GM23338 (cell line): ENCODE results near the gene HSP90B1. TPM values are rescaled to one million over a fixed set of nuclear protein-coding genes. Genes with fewer than 3 reads are reported as not detected.

Experiments used
- ATAC-seq: fragments of 200-7000 bp; cut with Tn5 transposase; 3 replicates; pipeline ENCODE4 v1.9.1; 2020
- DNase-seq: peaks from one replicate; pipeline ENCODE4 v3.0.0-alpha.2; 2015; ENCODE audit warnings: low spot score
- H2AFZ ChIP-seq: fragments of 200-600 bp; sonication (generic); 2 replicates; pipeline ENCODE4 v1.8.0; 2016; ENCODE audit warnings: antibody characterized with exemption, mild to moderate bottlenecking, moderate library complexity
- H3F3A ChIP-seq: fragments of 200-600 bp; sonication (generic); replicated peaks from 2 replicates; pipeline ENCODE4 v1.8.0; 2017; ENCODE audit warnings: antibody characterized with exemption, mixed run types, low read depth
- H3K27ac ChIP-seq: fragments of 200-600 bp; sonication (generic); 2 replicates; pipeline ENCODE4 v1.6.1; 2016; ENCODE audit warnings: low read depth
- H3K27me3 ChIP-seq: fragments of 200-600 bp; sonication (generic); 2 replicates; pipeline ENCODE4 v1.8.0; 2016; ENCODE audit warnings: mild to moderate bottlenecking, mixed run types, moderate library complexity; ENCODE audit not compliant: insufficient read depth
- H3K36me3 ChIP-seq: fragments of 200-600 bp; sonication (generic); 2 replicates; pipeline ENCODE4 v1.8.0; 2016; ENCODE audit warnings: mild to moderate bottlenecking; ENCODE audit not compliant: insufficient read depth
- H3K4me1 ChIP-seq: fragments of 200-600 bp; sonication (generic); 2 replicates; pipeline ENCODE4 v1.8.0; 2016; ENCODE audit warnings: mild to moderate bottlenecking, moderate library complexity; ENCODE audit not compliant: insufficient read depth
- H3K4me2 ChIP-seq: fragments of 200-600 bp; sonication (generic); 2 replicates; pipeline ENCODE4 v1.7.1; 2017; ENCODE audit warnings: mixed run types
- H3K4me3 ChIP-seq: fragments of 200-600 bp; sonication (generic); 2 replicates; pipeline ENCODE4 v1.6.1; 2016; ENCODE audit warnings: mixed run types
- H3K79me2 ChIP-seq: fragments of 200-600 bp; sonication (generic); replicated peaks from 2 replicates; pipeline ENCODE4 v1.8.0; 2017; ENCODE audit warnings: mild to moderate bottlenecking; ENCODE audit not compliant: insufficient read depth
- H3K9me2 ChIP-seq: fragments of 200-600 bp; sonication (generic); 2 replicates; pipeline ENCODE4 v1.8.0; 2017; ENCODE audit not compliant: insufficient read depth
- H4K20me1 ChIP-seq: fragments of 200-600 bp; sonication (generic); replicated peaks from 2 replicates; pipeline ENCODE4 v1.8.0; 2017; ENCODE audit warnings: mild to moderate bottlenecking; ENCODE audit not compliant: insufficient read depth
- H3K27ac Mint-ChIP-seq: 2 replicates; pipeline ENCODE4 v1.8.0; 2020; ENCODE audit warnings: inconsistent platforms, mild to moderate bottlenecking, moderate library complexity, mixed read lengths
- H3K27me3 Mint-ChIP-seq: 3 replicates; pipeline ENCODE4 v1.8.0; 2022; ENCODE audit warnings: low read depth, mild to moderate bottlenecking, moderate library complexity, mixed read lengths, inconsistent platforms; ENCODE audit not compliant: insufficient read depth, poor library complexity
- H3K36me3 Mint-ChIP-seq: 3 replicates; pipeline ENCODE4 v1.8.0; 2021; ENCODE audit warnings: low read depth, mild to moderate bottlenecking, inconsistent platforms, moderate library complexity, mixed read lengths
- H3K4me1 Mint-ChIP-seq: 3 replicates; pipeline ENCODE4 v1.8.0; 2020; ENCODE audit warnings: mild to moderate bottlenecking, inconsistent platforms, mixed read lengths
- H3K4me3 Mint-ChIP-seq: 3 replicates; pipeline ENCODE4 v1.8.0; 2021; ENCODE audit warnings: moderate library complexity, mild to moderate bottlenecking, inconsistent platforms, mixed read lengths
- H3K9me3 Mint-ChIP-seq: 3 replicates; pipeline ENCODE4 v1.8.0; 2020; ENCODE audit warnings: moderate library complexity, mild to moderate bottlenecking, inconsistent platforms, mixed read lengths
- CREB1 ChIP-seq: fragments of 250-450 bp; sonication (Bioruptor Pico); IDR thresholded peaks from 2 replicates; pipeline ENCODE4 v1.5.0; 2020; ENCODE audit warnings: low read depth, mild to moderate bottlenecking, moderate library complexity
- CTCF ChIP-seq, 2 experiments: fragments of 200-600 bp in 1 of 2; sonication (generic) in 1 of 2; conservative IDR thresholded peaks; 2 replicates each; pipeline versions ENCODE4 v1.5.1 to v1.6.1; 2016 to 2017; ENCODE audit warnings: antibody characterized with exemption in 2 of 2, low read depth in 2 of 2, mild to moderate bottlenecking in 2 of 2, moderate library complexity in 1 of 2
- ETS1 ChIP-seq: IDR thresholded peaks from 2 replicates; pipeline ENCODE4 v1.6.1; 2016; ENCODE audit warnings: antibody characterized with exemption
- EZH2 ChIP-seq: fragments of 200-600 bp; sonication (generic); IDR thresholded peaks from one replicate; pipeline ENCODE4 v1.8.0; 2017; ENCODE audit warnings: antibody characterized with exemption, mild to moderate bottlenecking, low read depth; ENCODE audit not compliant: unreplicated experiment
- EZH2phosphoT487 ChIP-seq: fragments of 200-600 bp; sonication (generic); IDR thresholded peaks from one replicate; pipeline ENCODE4 v1.8.1; 2018; ENCODE audit warnings: antibody characterized with exemption; ENCODE audit not compliant: unreplicated experiment
- JUNB ChIP-seq: IDR thresholded peaks from one replicate; pipeline ENCODE4 v1.6.1; 2016; ENCODE audit warnings: antibody characterized with exemption; ENCODE audit not compliant: unreplicated experiment
- NANOG ChIP-seq: IDR thresholded peaks from 2 replicates; pipeline ENCODE4 v1.6.1; 2016; ENCODE audit warnings: antibody characterized with exemption, borderline replicate concordance
- REST ChIP-seq: IDR thresholded peaks from one replicate; pipeline ENCODE4 v1.6.1; 2018; ENCODE audit warnings: antibody characterized with exemption; ENCODE audit not compliant: unreplicated experiment
- STAT1 ChIP-seq: IDR thresholded peaks from one replicate; pipeline ENCODE4 v1.6.1; 2016; ENCODE audit warnings: antibody characterized with exemption; ENCODE audit not compliant: unreplicated experiment
- ZNF114 ChIP-seq: fragments of 250-450 bp; sonication (Bioruptor Pico); IDR thresholded peaks from 2 replicates; pipeline ENCODE4 v1.5.0; 2020; ENCODE audit warnings: mild to moderate bottlenecking, moderate library complexity
- ZNF331 ChIP-seq: fragments of 250-450 bp; sonication (Bioruptor Pico); IDR thresholded peaks from 2 replicates; pipeline ENCODE4 v1.5.0; 2020; ENCODE audit warnings: low read depth, mild to moderate bottlenecking, moderate library complexity
- polyA plus RNA-seq: library from polyadenylated mRNA; unstranded; fragments of >200 nt; fragmentation: Nextera tagmentation; extraction: Ambion mirVana; gene quantifications from 2 replicates; pipeline ENCODE4 v1.2.1, GENCODE V29; 2016
- total RNA-seq: library from RNA; depleted of rRNA; stranded (reverse); fragments of >200 nt; shearing (Covaris generic); gene quantifications from 2 replicates; pipeline ENCODE4 v1.2.3, GENCODE V29; 2014

The HSP90B1 gene
- total and polyA plus RNA-seq, 2 experiments from 2014 or later, result 605 to 1,312 TPM

- Mint-ChIP-seq H3K9me3 (no peaks in the 10 kb centered on the region), H3K27me3 (peaks cover 1% of the 10 kb centered on the region), H3K4me1 (peaks cover 5% of the 10 kb centered on the region), H3K27ac (no peak overlapping the region), H3K4me3 (no peak overlapping the region), H3K36me3 (no peaks in the 10 kb centered on the region)
- Histone ChIP-seq H3K4me1 (no peaks in the 10 kb centered on the region), H3K4me2 (no peak overlapping the region), H3F3A (no peaks in the 10 kb centered on the region), H3K4me3 (no peak overlapping the region), H4K20me1 (no peaks in the 10 kb centered on the region), H3K9me2 (no peaks in the 10 kb centered on the region), H3K27ac (no peak overlapping the region), H3K79me2 (no peaks in the 10 kb centered on the region), H3K36me3 (no peaks in the 10 kb centered on the region), H3K27me3 (no peaks in the 10 kb centered on the region), H2AFZ (no peak overlapping the region)
- TF ChIP-seq EZH2 (no peak), CREB1 (CRISPR knock-in tag) (no peak), ZNF114 (CRISPR knock-in tag) (no peak), EZH2phosphoT487 (no peak), STAT1 (no peak), NANOG (no peak), ZNF331 (CRISPR knock-in tag) (no peak), CTCF (conservative IDR thresholded peaks at IDR 0.05; ENCODE audit: low read depth in 2 of 2) (no peak), JUNB (no peak), REST (no peak), ETS1 (no peak)
- DNase-seq (no peak), ATAC-seq (no peak)
These were observed 22.0 kb upstream of the HSP90B1 start for GRCh38 chr12:103908246-103908541.
